NCI-H1436 treated with DMSO at 0.1 percent for 48 hours (cell line): Measurements from ENCODE around the gene NCAPH2.

ENCODE experiments used
- DNase-seq: peaks from one replicate; lab custom pipeline; 2025; lab: John Stamatoyannopoulos, UW

Gene NCAPH2

GRCh38 chr22:50574383-50574755 lies 66.3 kb downstream of the NCAPH2 start:
- DNase-seq: no peak
